Measurements from ENCODE around the gene EMILIN1. TPM values are rescaled to one million over a fixed set of nuclear protein-coding genes. Genes with fewer than 3 reads are reported as not detected.

The EMILIN1 gene
- total RNA-seq, 2 donors from 2014 or later, result 8.7 to 14.2 TPM

- peak overlapping the region; percentile 77 to 86 for H3K27ac Mint-ChIP-seq
- H3K9me3 Mint-ChIP-seq, result no peaks in the 10 kb centered on the region
- no peaks in the 10 kb centered on the region for H3K36me3 Mint-ChIP-seq
- peak overlapping the region; percentile 86 for H3K4me3 Mint-ChIP-seq
- peaks cover 14 to 15% of the 10 kb centered on the region in 2 donors for H3K27me3 Mint-ChIP-seq
- DNase-seq (ENCODE audit: low spot score) (no peak), ATAC-seq (no peak)
- peaks cover 11 to 22% of the 10 kb centered on the region in 2 donors for H3K4me1 Mint-ChIP-seq (ENCODE audit: low read depth in 2 of 2)
Observed at GRCh38 chr2:27122791-27123190, 44.4 kb downstream of the EMILIN1 start.

- peaks cover 11 to 22% of the 10 kb centered on the region in 2 donors for H3K4me1 Mint-ChIP-seq (ENCODE audit: low read depth in 2 of 2)
- H3K36me3 Mint-ChIP-seq, result no peaks in the 10 kb centered on the region
- no peaks in the 10 kb centered on the region for H3K9me3 Mint-ChIP-seq
- DNase-seq (ENCODE audit: low spot score) (peak; percentile 84), ATAC-seq (peak; percentile 89 to 92)
- peaks cover 12 to 14% of the 10 kb centered on the region in 2 donors for H3K27me3 Mint-ChIP-seq
- H3K27ac Mint-ChIP-seq, result peak within 1 kb of the TSS; percentile 77 to 86
- peak within 1 kb of the TSS; percentile 86 for H3K4me3 Mint-ChIP-seq
Observed at GRCh38 chr2:27123302-27124150, 45.1 kb downstream of the EMILIN1 start, which contains the start of gene ABHD1. Gene ABHD1, plus strand, starts transcription at chr2:27123815. Its CDS starts 134 bp downstream, at chr2:27123949.

GRCh38 chr2:27125104-27125503, 46.7 kb downstream of the EMILIN1 start:
- DNase-seq (ENCODE audit: low spot score), result peak; percentile 34
- H3K36me3 Mint-ChIP-seq, result no peaks in the 10 kb centered on the region
- ATAC-seq, result no peak
- no peaks in the 10 kb centered on the region for H3K9me3 Mint-ChIP-seq
- H3K4me3 Mint-ChIP-seq, result no peak overlapping the region
- H3K27ac Mint-ChIP-seq, result no peak overlapping the region
- H3K27me3 Mint-ChIP-seq, result peaks cover 2 to 3% of the 10 kb centered on the region in 2 donors
- H3K4me1 Mint-ChIP-seq (ENCODE audit: low read depth in 2 of 2), result peaks cover 11 to 15% of the 10 kb centered on the region in 2 donors

GRCh38 chr2:27126252-27126710, 47.9 kb downstream of the EMILIN1 start:
- peak; percentile 39 for DNase-seq (ENCODE audit: low spot score)
- Mint-ChIP-seq H3K36me3 (no peaks in the 10 kb centered on the region), H3K9me3 (no peaks in the 10 kb centered on the region), H3K4me3 (no peak overlapping the region), H3K4me1 (ENCODE audit: low read depth in 2 of 2) (peaks cover 11 to 21% of the 10 kb centered on the region in 2 donors), H3K27ac (no peak overlapping the region), H3K27me3 (no peaks in the 10 kb centered on the region)
- no peak for ATAC-seq

GRCh38 chr2:27127883-27128667, 49.7 kb downstream of the EMILIN1 start:
- H3K27me3 Mint-ChIP-seq, result no peaks in the 10 kb centered on the region
- peaks cover 2% of the 10 kb centered on the region for H3K36me3 Mint-ChIP-seq
- H3K4me1 Mint-ChIP-seq (ENCODE audit: low read depth in 2 of 2), result peaks cover 8 to 18% of the 10 kb centered on the region in 2 donors
- H3K27ac Mint-ChIP-seq, result no peak overlapping the region
- ATAC-seq, result no peak
- no peak overlapping the region for H3K4me3 Mint-ChIP-seq
- H3K9me3 Mint-ChIP-seq, result no peaks in the 10 kb centered on the region
- DNase-seq (ENCODE audit: low spot score), result peak; percentile 57

- DNase-seq (ENCODE audit: low spot score) (peak; percentile 50), ATAC-seq (no peak)
- Mint-ChIP-seq H3K27ac (no peak overlapping the region), H3K4me3 (no peak overlapping the region), H3K36me3 (peaks cover 6% of the 10 kb centered on the region), H3K4me1 (ENCODE audit: low read depth in 2 of 2) (peaks cover 12 to 21% of the 10 kb centered on the region in 2 donors), H3K9me3 (no peaks in the 10 kb centered on the region), H3K27me3 (no peaks in the 10 kb centered on the region)
Observed at GRCh38 chr2:27128668-27129571, 50.5 kb downstream of the EMILIN1 start.

GRCh38 chr2:27130396-27130795, 52.0 kb downstream of the EMILIN1 start:
- Mint-ChIP-seq H3K4me3 (no peak overlapping the region), H3K4me1 (ENCODE audit: low read depth in 2 of 2) (peaks cover 14 to 25% of the 10 kb centered on the region in 2 donors), H3K27ac (no peak overlapping the region), H3K36me3 (peaks cover 6% of the 10 kb centered on the region), H3K9me3 (no peaks in the 10 kb centered on the region), H3K27me3 (no peaks in the 10 kb centered on the region)
- ATAC-seq, result no peak
- DNase-seq (ENCODE audit: low spot score), result peak; percentile 34

- peaks cover 17 to 28% of the 10 kb centered on the region in 2 donors for H3K4me1 Mint-ChIP-seq (ENCODE audit: low read depth in 2 of 2)
- no peaks in the 10 kb centered on the region for H3K27me3 Mint-ChIP-seq
- H3K4me3 Mint-ChIP-seq, result no peak overlapping the region
- peak; percentile 58 for DNase-seq (ENCODE audit: low spot score)
- no peaks in the 10 kb centered on the region for H3K9me3 Mint-ChIP-seq
- H3K27ac Mint-ChIP-seq, result no peak overlapping the region
- ATAC-seq, result no peak
- H3K36me3 Mint-ChIP-seq, result peaks cover 6% of the 10 kb centered on the region
Observed at GRCh38 chr2:27131429-27131828, 53.0 kb downstream of the EMILIN1 start.

- Mint-ChIP-seq H3K4me3 (peak overlapping the region; percentile 89), H3K9me3 (no peaks in the 10 kb centered on the region), H3K27me3 (no peaks in the 10 kb centered on the region), H3K4me1 (ENCODE audit: low read depth in 2 of 2) (peaks cover 17 to 28% of the 10 kb centered on the region in 2 donors), H3K27ac (peak overlapping the region; percentile 79 to 92), H3K36me3 (peaks cover 6% of the 10 kb centered on the region)
- ATAC-seq, result no peak
- DNase-seq (ENCODE audit: low spot score), result peak; percentile 42
Observed at GRCh38 chr2:27133195-27133875, 54.9 kb downstream of the EMILIN1 start.

GRCh38 chr2:27133905-27134780, 55.7 kb downstream of the EMILIN1 start, which contains the start of gene PREB:
Gene PREB, minus strand, starts transcription at chr2:27134636. Its CDS starts 215 bp downstream, at chr2:27134421.
- peak; percentile 94 to 97 for ATAC-seq
- DNase-seq (ENCODE audit: low spot score), result peak; percentile 99
- Mint-ChIP-seq H3K4me3 (peak within 1 kb of the TSS; percentile 89), H3K27ac (peak within 1 kb of the TSS; percentile 79 to 92), H3K9me3 (no peaks in the 10 kb centered on the region), H3K27me3 (no peaks in the 10 kb centered on the region), H3K4me1 (ENCODE audit: low read depth in 2 of 2) (peaks cover 17 to 28% of the 10 kb centered on the region in 2 donors), H3K36me3 (peaks cover 6% of the 10 kb centered on the region)

- H3K9me3 Mint-ChIP-seq, result no peaks in the 10 kb centered on the region
- H3K4me3 Mint-ChIP-seq, result peak overlapping the region; percentile 89
- H3K4me1 Mint-ChIP-seq (ENCODE audit: low read depth in 2 of 2), result peaks cover 17 to 28% of the 10 kb centered on the region in 2 donors
- H3K36me3 Mint-ChIP-seq, result peaks cover 6% of the 10 kb centered on the region
- no peaks in the 10 kb centered on the region for H3K27me3 Mint-ChIP-seq
- DNase-seq (ENCODE audit: low spot score), result no peak
- ATAC-seq, result no peak
- H3K27ac Mint-ChIP-seq, result peak overlapping the region; percentile 79 to 92
Observed at GRCh38 chr2:27134781-27135477, 56.5 kb downstream of the EMILIN1 start.

Data from natural killer cell treated with Interleukin-12 subunit alpha and Interleukin-12 subunit beta and Interleukin-15 and Interleukin-18, amount 100 ng/mL, for 72 hours (primary cell).